Lower lobe of right lung (tissue), 2 donors: Measurements from ENCODE around the gene FMO1. TPM values are rescaled to one million over a fixed set of nuclear protein-coding genes. Genes with fewer than 3 reads are reported as not detected.

Experiments
- ATAC-seq, 2 donors: fragments of 200-7000 bp; cut with Tn5 transposase; one replicate each; pipeline ENCODE4 v1.9.1; 2020 to 2022; ENCODE audit warnings: mild to moderate bottlenecking in 2 of 2, moderate library complexity in 2 of 2
- DNase-seq: peaks from one replicate; pipeline ENCODE4 v3.0.0-alpha.2; 2020
- H3K27ac ChIP-seq: fragments of 200-600 bp; one replicate; pipeline ENCODE4 v1.8.0; 2022
- H3K27me3 ChIP-seq: fragments of 200-600 bp; one replicate; pipeline ENCODE4 v1.8.0; 2022; ENCODE audit warnings: low read depth
- H3K36me3 ChIP-seq: fragments of 200-600 bp; one replicate; pipeline ENCODE4 v1.8.0; 2022; ENCODE audit warnings: mild to moderate bottlenecking
- H3K4me1 ChIP-seq: fragments of 200-600 bp; one replicate; pipeline ENCODE4 v1.8.0; 2022
- H3K4me3 ChIP-seq: fragments of 200-600 bp; one replicate; pipeline ENCODE4 v1.8.0; 2022; ENCODE audit warnings: mild to moderate bottlenecking
- H3K9me3 ChIP-seq: fragments of 200-600 bp; one replicate; pipeline ENCODE4 v1.8.0; 2022
- intact Hi-C: fragments of 100-400 bp; cut with DNase I; formaldehyde crosslinking; loops from one replicate; pipeline ENCODE4 v1.11.0; 2022
- total RNA-seq: library from RNA; stranded (reverse); fragmentation: NEBNext Ultra II Directional; extraction: Animal tissue kit (Norgen Biotek cat#: 25700); gene quantifications from one replicate; pipeline ENCODE4 v1.2.1, GENCODE V29; 2021
- TF ChIP-seq, protein P1 (sequence below): fragments of 200-600 bp; IDR thresholded peaks from one replicate; pipeline ENCODE4 v1.8.0; 2022; ENCODE audit warnings: antibody characterized with exemption, mild to moderate bottlenecking
- donor health status: DM: no; HTN: yes; CAD: no; lungs with severe emphysema.

FMO1 gene
- total RNA-seq, 1 donor from 2014 or later: 2.4 TPM

DNA sequence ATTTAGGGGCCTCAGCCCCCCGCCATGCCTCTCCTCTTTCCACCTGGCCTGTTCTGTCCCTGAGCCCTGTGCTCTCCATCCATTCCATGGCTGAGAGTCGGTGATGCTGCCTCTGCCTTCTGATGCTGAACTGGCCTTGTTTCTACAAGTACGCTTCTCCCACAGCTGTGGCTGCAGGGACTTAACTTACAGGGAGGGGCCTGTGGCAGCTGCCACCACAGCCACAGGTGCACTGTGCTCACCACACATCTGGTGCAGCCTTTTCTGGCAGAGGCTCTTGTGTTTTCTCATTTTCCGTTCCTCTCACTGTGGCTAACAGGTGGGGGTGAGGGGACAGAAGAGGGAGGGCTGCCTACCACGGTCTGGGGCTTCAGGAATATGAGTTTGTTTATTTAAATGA is 4.2 kb downstream of the FMO1 start:
- no peak overlapping the region for H3K27ac ChIP-seq
- no peaks in the 10 kb centered on the region for H3K36me3 ChIP-seq
- H3K4me1 ChIP-seq: peaks cover 2% of the 10 kb centered on the region
- no peaks in the 10 kb centered on the region for H3K9me3 ChIP-seq
- ATAC-seq: peak in 1 of 2 donors; percentile 51
- no peak overlapping the region for H3K4me3 ChIP-seq
- H3K27me3 ChIP-seq: peaks cover 10% of the 10 kb centered on the region
- TF ChIP-seq, protein P1, sequence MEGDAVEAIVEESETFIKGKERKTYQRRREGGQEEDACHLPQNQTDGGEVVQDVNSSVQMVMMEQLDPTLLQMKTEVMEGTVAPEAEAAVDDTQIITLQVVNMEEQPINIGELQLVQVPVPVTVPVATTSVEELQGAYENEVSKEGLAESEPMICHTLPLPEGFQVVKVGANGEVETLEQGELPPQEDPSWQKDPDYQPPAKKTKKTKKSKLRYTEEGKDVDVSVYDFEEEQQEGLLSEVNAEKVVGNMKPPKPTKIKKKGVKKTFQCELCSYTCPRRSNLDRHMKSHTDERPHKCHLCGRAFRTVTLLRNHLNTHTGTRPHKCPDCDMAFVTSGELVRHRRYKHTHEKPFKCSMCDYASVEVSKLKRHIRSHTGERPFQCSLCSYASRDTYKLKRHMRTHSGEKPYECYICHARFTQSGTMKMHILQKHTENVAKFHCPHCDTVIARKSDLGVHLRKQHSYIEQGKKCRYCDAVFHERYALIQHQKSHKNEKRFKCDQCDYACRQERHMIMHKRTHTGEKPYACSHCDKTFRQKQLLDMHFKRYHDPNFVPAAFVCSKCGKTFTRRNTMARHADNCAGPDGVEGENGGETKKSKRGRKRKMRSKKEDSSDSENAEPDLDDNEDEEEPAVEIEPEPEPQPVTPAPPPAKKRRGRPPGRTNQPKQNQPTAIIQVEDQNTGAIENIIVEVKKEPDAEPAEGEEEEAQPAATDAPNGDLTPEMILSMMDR: no peak
- no peak for DNase-seq
- intact Hi-C loops: no loop called here

DNA sequence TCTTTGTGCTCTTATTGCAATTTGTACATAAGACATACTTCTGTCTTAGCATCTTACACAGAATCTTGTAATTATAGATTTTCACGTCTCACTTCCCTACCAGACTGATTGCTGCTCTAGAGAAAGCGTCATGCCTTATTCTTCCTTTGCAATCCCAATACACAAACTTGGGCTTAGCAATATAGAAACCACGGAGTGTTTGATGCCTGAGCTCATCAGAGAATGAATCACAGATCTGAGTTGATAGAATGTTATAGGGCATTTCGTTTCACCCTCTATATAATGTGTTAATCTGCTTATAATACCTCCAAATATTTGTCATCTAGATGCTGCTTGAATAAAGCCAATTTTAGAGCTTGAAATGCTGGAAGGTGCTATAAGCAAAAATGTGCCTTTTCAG is 6.6 kb downstream of the FMO1 start:
- no peaks in the 10 kb centered on the region for H3K36me3 ChIP-seq
- ATAC-seq (no peak), DNase-seq (no peak)
- H3K4me1 ChIP-seq: peaks cover 4% of the 10 kb centered on the region
- intact Hi-C loops: no loop called here
- no peak overlapping the region for H3K27ac ChIP-seq
- H3K4me3 ChIP-seq: no peak overlapping the region
- H3K27me3 ChIP-seq: peaks cover 10% of the 10 kb centered on the region
- TF ChIP-seq, protein P1: no peak
- H3K9me3 ChIP-seq: no peaks in the 10 kb centered on the region

DNA sequence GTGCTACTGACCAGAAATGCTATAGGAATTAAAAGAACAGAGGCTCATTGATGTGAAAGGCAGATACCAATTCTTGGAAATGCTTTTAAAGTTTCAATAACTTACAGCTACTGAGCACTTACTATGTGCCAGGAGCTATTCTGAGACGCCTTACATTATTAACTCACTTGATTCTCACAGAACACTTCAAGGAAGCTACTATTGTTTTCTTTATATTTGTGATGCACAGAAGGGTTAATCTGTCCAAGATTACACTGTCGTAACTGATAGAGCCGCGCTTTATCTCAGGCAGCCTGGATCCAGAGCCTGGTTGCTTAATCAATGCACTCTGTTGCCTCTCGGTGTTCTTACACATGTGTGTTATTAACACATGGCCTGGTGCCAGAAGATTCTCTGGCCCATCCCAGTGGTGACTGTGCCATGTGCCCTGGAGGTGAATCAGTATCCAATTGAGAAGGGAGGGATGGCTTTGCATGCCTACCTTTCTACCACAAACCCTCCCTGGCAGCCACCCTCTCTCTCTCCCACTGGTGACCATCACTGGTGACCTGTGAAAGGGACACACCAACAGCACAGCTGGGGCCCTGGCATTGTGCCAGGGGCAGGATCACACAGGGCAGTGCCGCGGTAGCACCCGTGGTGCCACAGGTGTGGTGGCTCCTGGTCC is 8.8 kb downstream of the FMO1 start:
- DNase-seq (no peak), ATAC-seq (peak in 1 of 2 donors; percentile 47)
- intact Hi-C loops: no loop called here
- Histone ChIP-seq H3K36me3 (no peaks in the 10 kb centered on the region), H3K27ac (no peak overlapping the region), H3K9me3 (no peaks in the 10 kb centered on the region), H3K4me1 (peaks cover 4% of the 10 kb centered on the region), H3K27me3 (peaks cover 6% of the 10 kb centered on the region), H3K4me3 (no peak overlapping the region)
- TF ChIP-seq, protein P1: no peak

DNA sequence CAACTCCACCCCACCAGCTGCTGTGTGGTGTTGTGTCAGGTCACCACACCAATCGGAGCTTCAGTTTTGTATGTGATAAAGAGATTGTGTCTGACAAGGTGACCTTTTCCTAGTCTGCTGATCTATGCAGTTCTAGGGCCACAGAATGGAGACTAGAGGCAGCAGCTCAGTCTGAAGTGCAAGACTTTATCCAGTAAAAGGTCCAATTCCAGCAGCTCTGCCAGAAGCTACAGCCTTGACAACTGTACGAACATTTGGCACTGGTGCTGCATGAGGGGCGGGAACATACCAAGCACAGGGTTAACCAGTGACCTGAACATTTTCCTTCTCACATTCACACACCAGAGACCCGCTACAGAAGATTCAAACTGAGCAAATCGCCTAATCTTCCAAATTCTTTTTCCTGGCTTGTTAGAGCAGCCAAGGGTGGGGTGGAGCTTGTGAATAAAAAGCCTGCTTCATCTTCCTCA is 9.3 kb downstream of the FMO1 start:
- DNase-seq (no peak), ATAC-seq (peak in 1 of 2 donors; percentile 25)
- H3K36me3 ChIP-seq: no peaks in the 10 kb centered on the region
- H3K27ac ChIP-seq: no peak overlapping the region
- H3K9me3 ChIP-seq: no peaks in the 10 kb centered on the region
- no peak overlapping the region for H3K4me3 ChIP-seq
- TF ChIP-seq, protein P1: no peak
- intact Hi-C loops: no loop called here
- H3K4me1 ChIP-seq: peaks cover 4% of the 10 kb centered on the region
- peaks cover 2% of the 10 kb centered on the region for H3K27me3 ChIP-seq

DNA sequence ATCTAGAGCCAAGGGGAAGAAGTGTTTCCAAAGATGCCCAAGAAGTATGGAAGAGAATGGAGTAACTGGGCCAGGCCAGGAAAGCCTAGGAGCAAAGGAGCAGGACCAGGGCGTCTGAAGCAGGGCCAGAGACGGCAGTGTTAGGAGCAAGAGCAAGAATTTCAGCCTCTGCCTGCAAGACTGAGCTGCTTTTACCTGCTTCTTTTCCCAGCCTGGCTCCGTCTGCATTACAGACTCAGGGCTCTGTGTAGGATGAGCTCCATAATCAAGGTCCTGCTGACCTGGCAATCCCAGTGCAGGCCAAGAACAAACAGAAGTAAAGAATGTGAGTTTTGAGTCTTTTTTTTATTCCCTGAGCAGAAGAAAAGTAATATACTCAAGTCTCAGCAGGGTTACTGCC is 10.1 kb downstream of the FMO1 start:
- Histone ChIP-seq H3K9me3 (no peaks in the 10 kb centered on the region), H3K27me3 (no peaks in the 10 kb centered on the region), H3K36me3 (no peaks in the 10 kb centered on the region), H3K4me3 (no peak overlapping the region), H3K27ac (no peak overlapping the region), H3K4me1 (peaks cover 4% of the 10 kb centered on the region)
- DNase-seq: no peak
- no peak for ATAC-seq
- TF ChIP-seq, protein P1: no peak
- intact Hi-C loops: no loop called here
